Measurements from ENCODE around the gene NSD2.

The NSD2 gene

DNA sequence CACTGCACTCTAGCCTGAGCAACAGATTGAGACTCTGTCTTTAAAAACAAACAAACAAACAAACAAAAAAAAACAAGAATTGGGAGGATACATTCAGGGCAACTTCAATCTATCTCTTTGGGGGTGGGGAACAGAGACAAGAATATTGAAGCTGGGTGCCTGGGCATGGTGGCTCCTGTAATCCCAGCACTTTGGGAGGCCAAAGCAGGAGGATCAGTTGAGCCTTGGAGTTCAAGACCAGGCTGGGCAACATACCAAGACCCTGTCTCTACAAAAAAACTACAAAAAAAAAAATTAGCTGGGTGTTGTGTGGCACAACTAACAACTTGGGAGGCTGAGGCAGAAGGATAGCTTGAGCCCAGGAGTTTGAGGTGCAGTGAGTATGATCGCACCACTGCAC lies 16.4 kb upstream of the NSD2 start:
- Histone ChIP-seq H3K9me3 (ENCODE audit: insufficient read depth, low read length, severe bottlenecking) (no peaks in the 10 kb centered on the region), H4K20me1 (ENCODE audit: insufficient read depth, low read length) (peaks cover 51% of the 10 kb centered on the region), H3K4me1 (ENCODE audit: insufficient read depth, low read length) (peaks cover 56% of the 10 kb centered on the region), H3K27me3 (ENCODE audit: insufficient read depth, low read length, poor library complexity) (no peaks in the 10 kb centered on the region), H3K9ac (ENCODE audit: low read depth, low read length) (peak overlapping the region; percentile 74), H3K27ac (ENCODE audit: low read length) (peak overlapping the region; percentile 78), H3K4me3 (ENCODE audit: low read depth in 1 of 2, low read length in 2 of 2) (peak overlapping the region; percentile 49 to 99), H3K4me2 (ENCODE audit: insufficient read depth, low read length) (peak overlapping the region; percentile 98), H3K79me2 (ENCODE audit: insufficient read depth, low read length) (peaks cover 80% of the 10 kb centered on the region), H3K36me3 (ENCODE audit: insufficient read depth, low read length) (peaks cover 17% of the 10 kb centered on the region), H2AFZ (ENCODE audit: low read depth, low read length) (no peak overlapping the region)
- TF ChIP-seq, protein P1, sequence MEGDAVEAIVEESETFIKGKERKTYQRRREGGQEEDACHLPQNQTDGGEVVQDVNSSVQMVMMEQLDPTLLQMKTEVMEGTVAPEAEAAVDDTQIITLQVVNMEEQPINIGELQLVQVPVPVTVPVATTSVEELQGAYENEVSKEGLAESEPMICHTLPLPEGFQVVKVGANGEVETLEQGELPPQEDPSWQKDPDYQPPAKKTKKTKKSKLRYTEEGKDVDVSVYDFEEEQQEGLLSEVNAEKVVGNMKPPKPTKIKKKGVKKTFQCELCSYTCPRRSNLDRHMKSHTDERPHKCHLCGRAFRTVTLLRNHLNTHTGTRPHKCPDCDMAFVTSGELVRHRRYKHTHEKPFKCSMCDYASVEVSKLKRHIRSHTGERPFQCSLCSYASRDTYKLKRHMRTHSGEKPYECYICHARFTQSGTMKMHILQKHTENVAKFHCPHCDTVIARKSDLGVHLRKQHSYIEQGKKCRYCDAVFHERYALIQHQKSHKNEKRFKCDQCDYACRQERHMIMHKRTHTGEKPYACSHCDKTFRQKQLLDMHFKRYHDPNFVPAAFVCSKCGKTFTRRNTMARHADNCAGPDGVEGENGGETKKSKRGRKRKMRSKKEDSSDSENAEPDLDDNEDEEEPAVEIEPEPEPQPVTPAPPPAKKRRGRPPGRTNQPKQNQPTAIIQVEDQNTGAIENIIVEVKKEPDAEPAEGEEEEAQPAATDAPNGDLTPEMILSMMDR (IDR thresholded peaks at IDR 0.05; ENCODE audit: borderline replicate concordance, extremely low read depth, low read length, poor library complexity, severe bottlenecking), result no peak
- TF ChIP-seq EZH2 (IDR thresholded peaks at IDR 0.05; ENCODE audit: borderline replicate concordance, low read depth, low read length, severe bottlenecking), result no peak
- no peak for ATAC-seq (ENCODE audit: insufficient read depth, low read depth)
- no peak for DNase-seq

DNA sequence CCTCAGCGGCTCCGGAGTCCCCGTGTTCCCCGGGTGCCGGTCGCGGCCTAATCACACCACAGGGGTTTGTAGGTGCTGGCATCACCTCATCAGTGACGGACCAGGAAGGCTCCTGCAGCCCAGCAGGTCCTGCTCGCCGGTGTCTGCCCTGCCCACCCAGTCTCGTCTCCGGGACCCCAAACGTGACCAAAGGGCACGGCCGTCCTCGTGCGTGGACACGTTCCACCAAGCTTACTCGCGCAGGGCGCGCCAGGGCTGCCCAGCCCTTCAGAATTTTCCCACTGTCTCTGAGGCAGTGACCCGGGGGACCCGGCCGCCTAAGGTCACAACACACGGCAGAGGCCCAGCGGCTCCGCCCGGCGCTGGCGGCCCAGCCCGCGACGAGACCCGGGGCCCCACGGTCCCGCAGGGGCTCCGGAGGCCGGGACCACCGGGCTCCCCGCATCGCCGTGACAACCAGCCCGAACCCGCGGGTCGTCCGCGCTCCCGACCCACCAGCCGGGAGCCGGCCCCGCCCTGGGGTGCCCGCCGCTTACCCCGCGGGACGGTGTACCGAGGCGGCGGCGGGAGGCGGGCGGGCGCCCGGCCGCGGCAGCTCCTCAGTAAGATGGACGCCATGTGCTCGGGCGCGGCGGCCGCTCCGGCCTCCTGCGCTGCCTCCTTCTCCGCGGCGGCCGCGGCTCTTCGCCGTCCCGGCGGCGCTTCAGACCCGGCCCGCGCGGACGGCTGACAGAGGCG lies 15.7 kb upstream of the NSD2 start:
- peak; percentile 26 for DNase-seq
- Histone ChIP-seq H3K9me3 (ENCODE audit: insufficient read depth, low read length, severe bottlenecking) (no peaks in the 10 kb centered on the region), H2AFZ (ENCODE audit: low read depth, low read length) (peak overlapping the region; percentile 68), H3K36me3 (ENCODE audit: insufficient read depth, low read length) (peaks cover 17% of the 10 kb centered on the region), H3K4me3 (ENCODE audit: low read depth in 1 of 2, low read length in 2 of 2) (peak overlapping the region; percentile 49 to 99), H3K27me3 (ENCODE audit: insufficient read depth, low read length, poor library complexity) (no peaks in the 10 kb centered on the region), H3K79me2 (ENCODE audit: insufficient read depth, low read length) (peaks cover 73% of the 10 kb centered on the region), H3K27ac (ENCODE audit: low read length) (peak overlapping the region; percentile 78), H4K20me1 (ENCODE audit: insufficient read depth, low read length) (peaks cover 45% of the 10 kb centered on the region), H3K9ac (ENCODE audit: low read depth, low read length) (peak overlapping the region; percentile 74), H3K4me1 (ENCODE audit: insufficient read depth, low read length) (peaks cover 56% of the 10 kb centered on the region), H3K4me2 (ENCODE audit: insufficient read depth, low read length) (peak overlapping the region; percentile 98)
- ATAC-seq (ENCODE audit: insufficient read depth, low read depth), result no peak; the same call in 2 of the 3 replicates
- no peak for TF ChIP-seq EZH2 (IDR thresholded peaks at IDR 0.05; ENCODE audit: borderline replicate concordance, low read depth, low read length, severe bottlenecking)
- TF ChIP-seq, protein P1 (IDR thresholded peaks at IDR 0.05; ENCODE audit: borderline replicate concordance, extremely low read depth, low read length, poor library complexity, severe bottlenecking), result no peak

DNA sequence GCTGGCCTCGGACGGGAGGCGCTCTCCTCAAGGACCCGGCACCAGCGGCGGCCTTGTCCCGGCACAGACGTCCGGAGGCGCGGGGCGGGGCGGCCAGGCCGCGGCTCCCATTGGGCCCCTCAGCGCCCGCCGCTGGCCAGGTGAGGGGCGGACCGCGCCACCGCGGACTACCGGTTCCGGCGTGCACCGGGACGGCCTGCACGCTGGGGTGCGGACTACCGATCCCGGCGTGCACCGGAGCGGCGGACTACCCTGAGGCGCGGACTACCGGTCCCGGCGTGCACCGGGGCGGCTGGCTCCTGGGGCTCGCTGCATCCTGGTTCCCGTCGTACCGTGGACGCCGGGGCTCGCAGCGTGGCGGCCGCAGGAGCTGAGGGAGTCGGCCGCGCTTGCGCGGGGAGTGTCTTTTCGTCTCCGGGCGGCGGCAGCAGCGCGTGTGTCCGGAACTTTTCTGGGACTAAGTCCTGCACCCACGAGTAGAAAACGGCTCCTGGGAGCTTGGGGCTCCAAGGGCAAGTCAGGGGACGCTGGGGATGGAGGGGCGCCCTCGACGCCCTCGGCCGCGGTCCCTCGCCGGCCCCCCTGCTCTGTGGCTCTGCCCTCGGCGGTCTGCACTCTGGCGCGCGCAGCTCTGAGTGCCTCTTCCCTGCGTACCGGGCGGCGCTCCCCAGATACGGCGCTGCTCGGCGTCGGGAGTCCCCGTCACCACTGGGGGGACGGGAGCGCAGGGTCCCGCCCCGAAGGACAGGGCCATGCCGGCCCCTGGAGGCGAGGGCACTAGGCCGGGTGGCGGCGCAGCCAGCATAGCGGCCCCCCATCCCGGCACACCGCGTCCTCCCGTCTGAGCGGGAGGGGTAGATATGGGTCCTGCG lies 14.9 kb upstream of the NSD2 start, which contains the start of gene LETM1:
LETM1 (minus strand) TSS at position 86 of the 872 bp plus-strand sequence. CDS start 206 bp downstream, outside the sequence.
- peak within 1 kb of the TSS; percentile 68 for H2AFZ ChIP-seq (ENCODE audit: low read depth, low read length)
- peak within 1 kb of the TSS; percentile 74 for H3K9ac ChIP-seq (ENCODE audit: low read depth, low read length)
- H3K36me3 ChIP-seq (ENCODE audit: insufficient read depth, low read length), result peaks cover 17% of the 10 kb centered on the region
- no peaks in the 10 kb centered on the region for H3K9me3 ChIP-seq (ENCODE audit: insufficient read depth, low read length, severe bottlenecking)
- peaks cover 51% of the 10 kb centered on the region for H3K4me1 ChIP-seq (ENCODE audit: insufficient read depth, low read length)
- H3K4me2 ChIP-seq (ENCODE audit: insufficient read depth, low read length), result peak within 1 kb of the TSS; percentile 98
- H3K27me3 ChIP-seq (ENCODE audit: insufficient read depth, low read length, poor library complexity), result no peaks in the 10 kb centered on the region
- DNase-seq (peak; percentile 93), ATAC-seq (ENCODE audit: insufficient read depth, low read depth) (peak; percentile 96)
- H3K27ac ChIP-seq (ENCODE audit: low read length), result peak within 1 kb of the TSS; percentile 78
- no peak for TF ChIP-seq EZH2 (IDR thresholded peaks at IDR 0.05; ENCODE audit: borderline replicate concordance, low read depth, low read length, severe bottlenecking)
- TF ChIP-seq, protein P1 (IDR thresholded peaks at IDR 0.05; ENCODE audit: borderline replicate concordance, extremely low read depth, low read length, poor library complexity, severe bottlenecking), result peak; percentile 30
- H3K79me2 ChIP-seq (ENCODE audit: insufficient read depth, low read length), result peaks cover 65% of the 10 kb centered on the region
- peak within 1 kb of the TSS; percentile 49 to 99 for H3K4me3 ChIP-seq (ENCODE audit: low read depth in 1 of 2, low read length in 2 of 2)
- peaks cover 46% of the 10 kb centered on the region for H4K20me1 ChIP-seq (ENCODE audit: insufficient read depth, low read length)

All from DND-41 (cell line).